Peyer's patch (tissue), 4 donors: ENCODE results near the gene PLXNA4. TPM values are rescaled to one million over a fixed set of nuclear protein-coding genes. Genes with fewer than 3 reads are reported as not detected.

Source experiments
- DNase-seq, 3 donors: peaks; one replicate each; pipeline ENCODE4 v3.0.0-alpha.2; 2017 to 2019
- H3K27ac ChIP-seq, 4 donors: fragments of 200-600 bp; sonication (generic); one replicate each; pipeline ENCODE4 v1.5.1; 2016 to 2019
- H3K27me3 ChIP-seq, 2 donors: fragments of 200-600 bp; sonication (generic); one replicate each; pipeline ENCODE4 v1.5.1; 2019
- H3K36me3 ChIP-seq, 3 donors: fragments of 200-600 bp; sonication (generic); one replicate each; pipeline ENCODE4 v1.5.1; 2016 to 2019
- H3K4me1 ChIP-seq, 4 donors: fragments of 200-600 bp; sonication (generic); one replicate each; pipeline ENCODE4 v1.5.1; 2016 to 2019
- H3K4me3 ChIP-seq, 4 donors: fragments of 200-600 bp; sonication (generic); 1 replicate in 3 of 4; 2 replicates in 1 of 4; pipeline ENCODE4 v1.5.1; 2016 to 2019; ENCODE audit warnings: mild to moderate bottlenecking in 1 of 4
- H3K9me3 ChIP-seq, 4 donors: fragments of 200-600 bp; sonication (generic); one replicate each; pipeline ENCODE4 v1.5.1; 2016 to 2019; ENCODE audit warnings: mild to moderate bottlenecking in 1 of 4
- CTCF ChIP-seq, 6 experiments: fragments of 450-650 bp in 4 of 6; fragments of 200-600 bp in 2 of 6; sonication (generic) in 1 of 6; IDR thresholded peaks; one replicate each; pipeline ENCODE4 v1.5.1; 2017 to 2019; ENCODE audit warnings: antibody characterized with exemption in 6 of 6, mild to moderate bottlenecking in 3 of 6, moderate library complexity in 1 of 6
- POLR2A ChIP-seq, 2 donors: fragments of 450-650 bp; IDR thresholded peaks; one replicate each; pipeline ENCODE4 v1.5.1; 2017; ENCODE audit warnings: antibody characterized with exemption in 2 of 2, mild to moderate bottlenecking in 2 of 2, moderate library complexity in 2 of 2
- total RNA-seq, 4 donors: library from RNA; depleted of rRNA; stranded (reverse); fragments of >200 nt; gene quantifications; one replicate each; pipeline ENCODE4 v1.1.0, GENCODE V29; 2016

Gene PLXNA4
- total RNA-seq, 4 donors from 2014 or later: 1.4 to 3.8 (median 3.0) TPM

- Histone ChIP-seq H3K9me3 (no peaks in the 10 kb centered on the region), H3K4me3 (no peak overlapping the region), H3K36me3 (no peaks in the 10 kb centered on the region), H3K27ac (peak overlapping the region in 1 of 4 donors; percentile 22), H3K27me3 (no peaks in the 10 kb centered on the region), H3K4me1 (no peaks in the 10 kb centered on the region)
- TF ChIP-seq CTCF (IDR thresholded peaks at IDR 0.05) (no peak), POLR2A (IDR thresholded peaks at IDR 0.05) (no peak)
- no peak for DNase-seq
Measured at GRCh38 chr7:132400561-132401142, 175.6 kb downstream of the PLXNA4 start.

GRCh38 chr7:132399367-132399766 is 176.9 kb downstream of the PLXNA4 start:
- no peaks in the 10 kb centered on the region for H3K27me3 ChIP-seq
- TF ChIP-seq CTCF (IDR thresholded peaks at IDR 0.05) (no peak), POLR2A (IDR thresholded peaks at IDR 0.05) (no peak)
- H3K27ac ChIP-seq: no peak overlapping the region
- peaks cover 0 to 4% (median 0%) of the 10 kb centered on the region in 4 donors for H3K4me1 ChIP-seq
- no peak for DNase-seq
- H3K36me3 ChIP-seq: no peaks in the 10 kb centered on the region
- H3K9me3 ChIP-seq: no peaks in the 10 kb centered on the region
- no peak overlapping the region for H3K4me3 ChIP-seq

GRCh38 chr7:132398253-132398925 is 177.9 kb downstream of the PLXNA4 start:
- Histone ChIP-seq H3K9me3 (no peaks in the 10 kb centered on the region), H3K27me3 (no peaks in the 10 kb centered on the region), H3K27ac (peak overlapping the region in 1 of 4 donors; percentile 8), H3K4me1 (peaks cover 0 to 4% (median 0%) of the 10 kb centered on the region in 4 donors), H3K4me3 (no peak overlapping the region), H3K36me3 (no peaks in the 10 kb centered on the region)
- TF ChIP-seq POLR2A (IDR thresholded peaks at IDR 0.05) (no peak), CTCF (IDR thresholded peaks at IDR 0.05) (no peak)
- no peak for DNase-seq

- no peak for TF ChIP-seq POLR2A (IDR thresholded peaks at IDR 0.05)
- TF ChIP-seq CTCF (IDR thresholded peaks at IDR 0.05): no peak
- Histone ChIP-seq H3K9me3 (no peaks in the 10 kb centered on the region), H3K27me3 (no peaks in the 10 kb centered on the region), H3K4me3 (no peak overlapping the region), H3K27ac (no peak overlapping the region), H3K4me1 (peaks cover 0 to 4% (median 0%) of the 10 kb centered on the region in 4 donors), H3K36me3 (no peaks in the 10 kb centered on the region)
- DNase-seq: no peak
Measured at GRCh38 chr7:132397070-132397469, 179.2 kb downstream of the PLXNA4 start.

GRCh38 chr7:132395361-132395760 is 180.9 kb downstream of the PLXNA4 start:
- no peak for TF ChIP-seq POLR2A (IDR thresholded peaks at IDR 0.05)
- no peak for TF ChIP-seq CTCF (IDR thresholded peaks at IDR 0.05)
- Histone ChIP-seq H3K9me3 (no peaks in the 10 kb centered on the region), H3K4me1 (peaks cover 0 to 4% (median 0%) of the 10 kb centered on the region in 4 donors), H3K27ac (no peak overlapping the region), H3K36me3 (no peaks in the 10 kb centered on the region), H3K4me3 (no peak overlapping the region), H3K27me3 (no peaks in the 10 kb centered on the region)
- no peak for DNase-seq
